Adrenal gland (tissue), 12 donors: ENCODE results near the gene WWOX. TPM values are rescaled to one million over a fixed set of nuclear protein-coding genes. Genes with fewer than 3 reads are reported as not detected.

ENCODE experiments used
- DNase-seq, 7 donors: peaks; one replicate each; pipeline ENCODE4 v3.0.0-alpha.2; 2019 to 2020
- H3K27ac ChIP-seq, 5 donors: fragments of 200-600 bp; sonication (generic) in 4 of 5; 1 replicate in 3 of 5; 2 replicates in 2 of 5; pipeline versions ENCODE4 v1.5.1 to v1.8.0; 2016 to 2020; ENCODE audit warnings: mild to moderate bottlenecking in 1 of 5
- H3K27me3 ChIP-seq: fragments of 200-600 bp; 2 replicates; pipeline ENCODE4 v1.8.0; 2021
- H3K36me3 ChIP-seq, 2 donors: fragments of 200-600 bp; replicated peaks in 1 of 2; 1 replicate in 1 of 2; 2 replicates in 1 of 2; pipeline versions ENCODE4 v1.5.1 to v1.8.0; 2018 to 2022
- H3K4me1 ChIP-seq, 2 donors: fragments of 200-600 bp; replicated peaks in 1 of 2; 1 replicate in 1 of 2; 2 replicates in 1 of 2; pipeline versions ENCODE4 v1.5.1 to v1.8.0; 2018 to 2021
- H3K4me3 ChIP-seq, 4 donors: fragments of 200-600 bp; sonication (generic) in 3 of 4; one replicate each; pipeline ENCODE4 v1.5.1; 2016 to 2018
- H3K9me3 ChIP-seq, 3 donors: fragments of 200-600 bp; sonication (generic) in 1 of 3; replicated peaks in 1 of 3; 1 replicate in 2 of 3; 2 replicates in 1 of 3; pipeline versions ENCODE4 v1.5.1 to v1.8.0; 2016 to 2021
- CTCF ChIP-seq, 6 experiments: fragments of 450-650 bp in 4 of 6; fragments of 200-600 bp in 2 of 6; sonication (generic) in 1 of 6; IDR thresholded peaks; 1 replicate in 5 of 6; 2 replicates in 1 of 6; pipeline versions ENCODE4 v1.5.1 to v1.8.0; 2016 to 2021; ENCODE audit warnings: antibody characterized with exemption in 6 of 6, mild to moderate bottlenecking in 2 of 6, moderate library complexity in 1 of 6
- POLR2A ChIP-seq, 2 donors: fragments of 450-650 bp; IDR thresholded peaks; one replicate each; pipeline ENCODE4 v1.6.1; 2017; ENCODE audit warnings: antibody characterized with exemption in 2 of 2, mild to moderate bottlenecking in 2 of 2, moderate library complexity in 1 of 2
- WGBS, 4 donors: extraction: QIAGEN DNeasy Blood & Tissue Kit in 2 of 4; methylation state at CpG; one replicate each; pipeline versions ENCODE4 v1.1.5 to v1.1.7; 2013 to 2017; 5-methylcytosine and 5-hydroxymethylcytosine counted together
- intact Hi-C, 2 donors: fragments of 100-400 bp; cut with DNase I; formaldehyde crosslinking; loops; one replicate each; pipeline versions ENCODE4 v1.14.1 to v1.15.0; 2022 to 2023
- polyA plus RNA-seq, 3 donors: library from polyadenylated mRNA; stranded (reverse); fragments of 200-250 nt in 2 of 3; fragments of 350-450 nt in 1 of 3; fragmentation: Illumina TruSeq in 1 of 3; extraction: RNeasy Lipid Tissue Mini Kit (QIAGEN cat#74804) in 1 of 3; gene quantifications; one replicate each; pipeline ENCODE4 v1.2.3, GENCODE V29; 2013 to 2014
- total RNA-seq, 9 donors: library from RNA; depleted of rRNA in 4 of 9; stranded (reverse); fragments of >200 nt in 4 of 9; fragments of 120-200 nt in 1 of 9; fragmentation: NEBNext Ultra II Directional in 1 of 9; extraction: Animal tissue kit (Norgen Biotek cat#: 25700) in 1 of 9; gene quantifications; one replicate each; pipeline versions ENCODE4 v1.1.0 to v1.2.4, GENCODE V29; 2013 to 2023
- donor health status: healthy with polysubstance abuse.
- donor health status: Bipolar disorder and iron deficiency.
- donor health status: DM: yes; HTN: yes; CAD: no.
- donor health status: DM: no; HTN: no; CAD: no.
- donor health status: DM: no; HTN: no; CAD: no.
- donor health status: DM: yes; HTN: yes; CAD: no.

The WWOX gene
- total and polyA plus RNA-seq, 12 donors, result 11.8 to 74.6 (median 20.5) TPM

GRCh38 chr16:78196502-78196901, 97.0 kb downstream of the WWOX start:
- intact Hi-C loops, result no loop called here
- no peaks in the 10 kb centered on the region for H3K9me3 ChIP-seq
- H3K4me1 ChIP-seq, result no peaks in the 10 kb centered on the region
- H3K36me3 ChIP-seq, result no peaks in the 10 kb centered on the region
- no peak overlapping the region for H3K27ac ChIP-seq
- no peak overlapping the region for H3K4me3 ChIP-seq
- WGBS, 4 donors, result 63 to 81% (median 68%) methylated on average over 2 of the region's 2 CpGs
- TF ChIP-seq CTCF (IDR thresholded peaks at IDR 0.05) (no peak), POLR2A (IDR thresholded peaks at IDR 0.05) (no peak)
- DNase-seq, result no peak
- no peaks in the 10 kb centered on the region for H3K27me3 ChIP-seq

- Histone ChIP-seq H3K9me3 (no peaks in the 10 kb centered on the region), H3K27ac (no peak overlapping the region), H3K27me3 (no peaks in the 10 kb centered on the region), H3K4me1 (no peaks in the 10 kb centered on the region), H3K36me3 (no peaks in the 10 kb centered on the region), H3K4me3 (no peak overlapping the region)
- no peak for TF ChIP-seq POLR2A (IDR thresholded peaks at IDR 0.05)
- TF ChIP-seq CTCF (IDR thresholded peaks at IDR 0.05), result no peak
- DNase-seq, result no peak
- WGBS, 4 donors, result 84 to 90% (median 89%) methylated on average over 5 of the region's 5 CpGs
- intact Hi-C loops, result no loop called here
These were observed 98.8 kb downstream of the WWOX start for GRCh38 chr16:78198288-78198687.

GRCh38 chr16:78199325-78200022, 100.0 kb downstream of the WWOX start:
- H3K27ac ChIP-seq, result no peak overlapping the region
- H3K36me3 ChIP-seq, result no peaks in the 10 kb centered on the region
- no peak for DNase-seq
- H3K27me3 ChIP-seq, result no peaks in the 10 kb centered on the region
- no peaks in the 10 kb centered on the region for H3K9me3 ChIP-seq
- no peak overlapping the region for H3K4me3 ChIP-seq
- no peak for TF ChIP-seq POLR2A (IDR thresholded peaks at IDR 0.05)
- WGBS, 4 donors, result 86 to 94% (median 89%) methylated on average over 7 of the region's 7 CpGs
- no peaks in the 10 kb centered on the region for H3K4me1 ChIP-seq
- intact Hi-C loops, result no loop called here

- no peak for DNase-seq
- Histone ChIP-seq H3K9me3 (no peaks in the 10 kb centered on the region), H3K27ac (no peak overlapping the region), H3K4me1 (no peaks in the 10 kb centered on the region), H3K36me3 (no peaks in the 10 kb centered on the region), H3K27me3 (no peaks in the 10 kb centered on the region), H3K4me3 (no peak overlapping the region)
- intact Hi-C loops, result no loop called here
- WGBS, 4 donors, result 92 to 96% (median 94%) methylated on average over 7 of the region's 7 CpGs
- TF ChIP-seq CTCF (IDR thresholded peaks at IDR 0.05), result no peak
- no peak for TF ChIP-seq POLR2A (IDR thresholded peaks at IDR 0.05)
These were observed 100.6 kb downstream of the WWOX start for GRCh38 chr16:78200023-78200389.

- no peak for DNase-seq
- Histone ChIP-seq H3K9me3 (no peaks in the 10 kb centered on the region), H3K4me3 (no peak overlapping the region), H3K27ac (no peak overlapping the region), H3K27me3 (no peaks in the 10 kb centered on the region), H3K36me3 (no peaks in the 10 kb centered on the region), H3K4me1 (no peaks in the 10 kb centered on the region)
- 82 to 92% (median 90%) methylated on average over 6 of the region's 6 CpGs for WGBS, 4 donors
- intact Hi-C loops, result no loop called here
- TF ChIP-seq POLR2A (IDR thresholded peaks at IDR 0.05) (no peak), CTCF (IDR thresholded peaks at IDR 0.05) (no peak)
These were observed 101.2 kb downstream of the WWOX start for GRCh38 chr16:78200623-78201096.
